Measurements from ENCODE around the gene ICAM4.
A peak's percentile ranks its signal among the peaks of the same experiment; 100 is the strongest.

Gene ICAM4

DNA sequence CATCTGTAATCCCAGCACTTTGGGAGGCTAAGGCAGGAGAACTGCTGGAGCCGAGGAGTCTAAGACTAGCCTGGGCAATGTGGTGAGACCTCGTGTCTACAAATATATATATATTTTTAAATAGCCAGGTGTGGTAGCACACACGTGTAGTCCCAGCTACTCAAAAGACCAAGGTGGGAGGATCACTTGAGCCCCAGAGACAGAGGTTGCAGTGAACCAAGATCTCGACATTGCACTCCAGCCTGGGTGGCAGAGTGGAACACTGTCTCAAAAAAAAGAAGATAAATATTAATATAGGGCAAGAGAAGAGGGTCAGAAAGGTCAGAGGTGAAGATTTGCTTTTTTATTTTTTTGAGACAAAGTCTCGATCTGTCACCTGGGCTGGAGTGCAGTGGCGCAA is 40.2 kb upstream of the ICAM4 start:
- in situ Hi-C loops (cut with HindIII; ENCODE audit: low sequenced_read_pairs), result no loop called here
- H3K4me3 ChIP-seq (ENCODE audit: low read depth, low read length), result no peak overlapping the region
- no peak for DNase-seq (ENCODE audit: low read depth)
- TF ChIP-seq CTCF (IDR thresholded peaks at IDR 0.05; ENCODE audit: low read depth, low read length, missing control alignments), result no peak

- TF ChIP-seq CTCF (IDR thresholded peaks at IDR 0.05; ENCODE audit: low read depth, low read length, missing control alignments), result no peak
- H3K4me3 ChIP-seq (ENCODE audit: low read depth, low read length), result peak within 1 kb of the TSS; percentile 92
- DNase-seq (ENCODE audit: low read depth), result peak; percentile 98
- in situ Hi-C loops (cut with HindIII; ENCODE audit: low sequenced_read_pairs), result no loop called here
Measured at GRCh38 chr19:10251792-10252694, 34.7 kb upstream of the ICAM4 start, which contains the start of gene MRPL4. Gene MRPL4, plus strand, starts transcription at chr19:10252214. Its CDS starts 40 bp downstream, at chr19:10252254.

DNA sequence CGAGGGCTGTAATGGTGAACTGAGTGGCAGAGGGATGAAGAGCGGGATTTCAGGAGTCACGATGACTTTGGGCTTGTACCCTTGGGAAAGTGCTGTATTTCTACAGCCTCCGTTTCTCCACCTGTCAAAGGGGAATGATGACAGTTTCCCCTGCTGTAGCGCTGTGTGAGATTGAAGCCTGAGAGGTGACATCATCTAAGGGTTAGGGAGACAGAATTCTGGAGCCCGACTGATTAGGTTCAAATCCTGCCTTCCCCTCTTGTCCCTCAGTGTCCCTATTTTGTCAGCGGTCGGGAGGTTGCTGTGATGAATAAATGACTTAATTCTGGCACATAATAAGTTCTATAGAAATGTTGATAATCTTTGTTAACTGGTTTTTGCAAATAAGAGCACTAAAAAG is 34.0 kb upstream of the ICAM4 start:
- DNase-seq (ENCODE audit: low read depth), result no peak
- H3K4me3 ChIP-seq (ENCODE audit: low read depth, low read length), result peak overlapping the region; percentile 92
- no peak for TF ChIP-seq CTCF (IDR thresholded peaks at IDR 0.05; ENCODE audit: low read depth, low read length, missing control alignments)
- in situ Hi-C loops (cut with HindIII; ENCODE audit: low sequenced_read_pairs), result no loop called here

DNA sequence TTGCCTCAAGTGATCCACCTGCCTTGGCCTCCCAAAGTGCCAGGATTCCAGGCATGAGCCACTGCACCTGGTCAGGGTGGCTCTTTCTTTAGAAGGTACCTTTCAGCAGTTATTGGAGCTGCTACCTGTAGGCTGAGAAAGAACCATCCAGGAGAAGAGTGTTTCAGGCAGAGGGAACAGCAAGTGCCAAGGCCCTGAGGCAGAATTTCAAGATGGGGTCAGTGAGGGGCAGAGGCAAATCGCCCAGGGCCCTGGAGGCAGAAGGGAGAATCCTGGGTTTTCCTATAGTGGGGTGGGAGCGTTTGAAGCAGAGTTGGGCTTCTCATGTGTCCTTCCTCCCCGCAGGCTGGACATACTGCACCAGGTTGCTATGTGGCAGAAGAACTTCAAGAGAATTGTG is 32.5 kb upstream of the ICAM4 start:
- no peak overlapping the region for H3K4me3 ChIP-seq (ENCODE audit: low read depth, low read length)
- in situ Hi-C loops (cut with HindIII; ENCODE audit: low sequenced_read_pairs), result no loop called here
- no peak for DNase-seq (ENCODE audit: low read depth)
- no peak for TF ChIP-seq CTCF (IDR thresholded peaks at IDR 0.05; ENCODE audit: low read depth, low read length, missing control alignments)

DNA sequence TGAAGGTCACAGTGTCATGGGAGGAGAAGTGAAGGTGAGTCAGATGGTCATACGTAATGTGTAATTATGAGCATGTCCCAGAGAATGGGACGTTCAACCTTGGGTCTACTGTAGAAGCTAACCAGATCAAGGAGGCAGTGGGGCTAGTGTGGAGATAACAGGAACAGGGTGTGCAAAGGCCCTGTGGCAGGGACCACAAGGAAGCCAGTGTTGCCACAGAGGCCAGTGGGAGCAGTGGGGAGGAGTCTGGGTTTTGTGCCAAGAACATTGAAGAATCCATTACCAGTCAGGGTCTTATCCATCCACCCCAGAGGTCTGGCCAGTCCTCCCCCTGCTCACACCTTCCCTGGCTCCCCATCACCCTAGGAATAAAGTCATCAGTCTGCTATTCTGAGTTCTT is 31.4 kb upstream of the ICAM4 start:
- DNase-seq (ENCODE audit: low read depth), result no peak
- H3K4me3 ChIP-seq (ENCODE audit: low read depth, low read length), result no peak overlapping the region
- in situ Hi-C loops (cut with HindIII; ENCODE audit: low sequenced_read_pairs), result no loop called here
- no peak for TF ChIP-seq CTCF (IDR thresholded peaks at IDR 0.05; ENCODE audit: low read depth, low read length, missing control alignments)

DNA sequence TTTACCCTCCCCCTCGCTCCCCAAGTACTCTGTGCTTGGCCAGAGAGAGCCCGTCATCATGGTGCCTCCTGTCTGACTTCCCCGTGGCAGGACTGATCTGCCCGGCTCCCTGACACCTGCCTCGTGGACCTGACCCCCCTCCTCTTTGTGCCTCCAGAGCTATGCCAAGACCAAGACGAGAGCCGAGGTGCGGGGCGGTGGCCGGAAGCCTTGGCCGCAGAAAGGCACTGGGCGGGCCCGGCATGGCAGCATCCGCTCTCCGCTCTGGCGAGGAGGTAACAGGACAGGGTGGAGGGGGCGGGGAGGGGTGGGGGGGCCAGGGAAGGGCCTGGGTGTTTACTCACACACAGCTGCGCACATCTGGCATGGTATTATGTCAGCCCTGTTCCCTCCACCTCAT is 30.2 kb upstream of the ICAM4 start:
- TF ChIP-seq CTCF (IDR thresholded peaks at IDR 0.05; ENCODE audit: low read depth, low read length, missing control alignments), result no peak

More for the DNA sequence above, 30.2 kb upstream of the ICAM4 start:
- H3K4me3 ChIP-seq (ENCODE audit: low read depth, low read length), result no peak overlapping the region
- in situ Hi-C loops (cut with HindIII; ENCODE audit: low sequenced_read_pairs), result no loop called here
- no peak for DNase-seq (ENCODE audit: low read depth)

All from astrocyte of the cerebellum (primary cell).